ENCODE results near the gene NAB1.
"Not testable (repeated sequence)": the region's sequence is repeated elsewhere in the genome, so short reads cannot be mapped to it uniquely, and the experiment has no call there.

Gene NAB1

GRCh38 chr2:190607657-190608357 is 41.1 kb upstream of the NAB1 start:
- no peak overlapping the region for H3K4me3 ChIP-seq (ENCODE audit: low read depth, low read length)
- no peak for TF ChIP-seq CTCF (IDR thresholded peaks at IDR 0.05; ENCODE audit: control insufficient read depth, extremely low read depth, insufficient read depth)
- DNase-seq (ENCODE audit: low read depth) = no peak

- DNase-seq (ENCODE audit: low read depth) = not testable (repeated sequence)
Observed at GRCh38 chr2:190608863-190609262, 40.0 kb upstream of the NAB1 start.

GRCh38 chr2:190609397-190609796 is 39.5 kb upstream of the NAB1 start:
- not testable (repeated sequence) for H3K4me3 ChIP-seq (ENCODE audit: low read depth, low read length); DNase-seq (ENCODE audit: low read depth)

More at GRCh38 chr2:190608863-190609262, 40.0 kb upstream of the NAB1 start:
- not testable (repeated sequence) for H3K4me3 ChIP-seq (ENCODE audit: low read depth, low read length)

GRCh38 chr2:190610528-190610927 is 38.4 kb upstream of the NAB1 start:
- H3K4me3 ChIP-seq (ENCODE audit: low read depth, low read length); DNase-seq (ENCODE audit: low read depth): not testable (repeated sequence)

GRCh38 chr2:190615555-190616200 is 33.2 kb upstream of the NAB1 start:
- H3K4me3 ChIP-seq (ENCODE audit: low read depth, low read length) = no peak overlapping the region
- TF ChIP-seq CTCF (IDR thresholded peaks at IDR 0.05; ENCODE audit: control insufficient read depth, extremely low read depth, insufficient read depth) = no peak
- DNase-seq (ENCODE audit: low read depth) = no peak

GRCh38 chr2:190618030-190618429 is 30.9 kb upstream of the NAB1 start:
- H3K4me3 ChIP-seq (ENCODE audit: low read depth, low read length) = no peak overlapping the region
- peak; percentile 68 for DNase-seq (ENCODE audit: low read depth)
- no peak for TF ChIP-seq CTCF (IDR thresholded peaks at IDR 0.05; ENCODE audit: control insufficient read depth, extremely low read depth, insufficient read depth)

- TF ChIP-seq CTCF (IDR thresholded peaks at IDR 0.05; ENCODE audit: control insufficient read depth, extremely low read depth, insufficient read depth) = no peak
- no peak for DNase-seq (ENCODE audit: low read depth)
- H3K4me3 ChIP-seq (ENCODE audit: low read depth, low read length) = no peak overlapping the region
Observed at GRCh38 chr2:190625691-190626090, 23.2 kb upstream of the NAB1 start.

GRCh38 chr2:190626641-190627210 is 22.2 kb upstream of the NAB1 start:
- DNase-seq (ENCODE audit: low read depth) = no peak
- H3K4me3 ChIP-seq (ENCODE audit: low read depth, low read length) = no peak overlapping the region
- TF ChIP-seq CTCF (IDR thresholded peaks at IDR 0.05; ENCODE audit: control insufficient read depth, extremely low read depth, insufficient read depth) = no peak
